CD4-positive, alpha-beta T cell treated with Interleukin-15 for 4 hours (primary cell): Measurements from ENCODE around the gene OR5H14.

ENCODE experiments used
- DNase-seq: peaks from one replicate; pipeline ENCODE4 v3.0.0-alpha.2; 2020; ENCODE audit warnings: low spot score

Gene OR5H14

DNA sequence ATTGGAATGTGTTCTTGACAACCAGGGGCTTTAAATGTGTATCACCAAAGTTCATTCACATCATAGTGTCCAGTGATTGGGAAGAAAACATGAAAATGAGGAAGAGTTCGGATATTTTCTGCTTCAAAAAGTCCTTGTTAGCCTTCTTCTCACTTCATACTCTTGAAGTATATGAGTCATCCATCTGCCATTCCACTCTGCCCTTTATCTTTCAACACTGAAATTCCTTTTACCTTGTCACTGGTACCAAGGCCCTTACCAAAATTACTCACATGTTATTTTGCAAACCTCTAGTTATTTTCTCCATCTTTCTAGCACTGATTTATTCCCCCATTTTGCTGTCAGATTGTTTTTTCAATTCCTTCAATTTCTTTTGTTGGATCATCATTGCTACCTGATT is 51.7 kb downstream of the OR5H14 start:
- no peak for DNase-seq
